Pancreas (tissue), 10 donors: ENCODE data around the gene SLC1A7. TPM values are rescaled to one million over a fixed set of nuclear protein-coding genes. Genes with fewer than 3 reads are reported as not detected.

Experiments used
- ATAC-seq, 4 donors: fragments of 200-7000 bp; cut with Tn5 transposase; one replicate each; pipeline versions ENCODE4 v1.8.0 to v1.9.1; 2020; ENCODE audit warnings: mild to moderate bottlenecking in 4 of 4, moderate library complexity in 4 of 4
- DNase-seq, 6 donors: peaks; one replicate each; pipeline ENCODE4 v3.0.0-alpha.2; 2020
- FAIRE-seq: peaks from 2 replicates; lab custom pipeline; 2012; peaks lifted over from hg19 to GRCh38; lab: Jason Lieb, UNC
- H3K27ac ChIP-seq, 4 donors: fragments of 200-600 bp; sonication (generic); 1 replicate in 3 of 4; 2 replicates in 1 of 4; pipeline versions ENCODE4 v1.5.0 to v1.8.0; 2020
- H3K27me3 ChIP-seq, 4 donors: fragments of 200-600 bp; one replicate each; pipeline ENCODE4 v1.8.0; 2021
- H3K36me3 ChIP-seq, 3 donors: fragments of 200-600 bp; sonication (generic) in 1 of 3; one replicate each; pipeline versions ENCODE4 v1.5.0 to v1.8.0; 2020 to 2021
- H3K4me1 ChIP-seq, 3 donors: fragments of 200-600 bp; one replicate each; pipeline ENCODE4 v1.8.0; 2021
- H3K4me3 ChIP-seq, 4 donors: fragments of 200-600 bp; sonication (generic) in 2 of 4; one replicate each; pipeline versions ENCODE4 v1.5.0 to v1.8.0; 2020 to 2021
- H3K9me3 ChIP-seq, 4 donors: fragments of 200-600 bp; one replicate each; pipeline ENCODE4 v1.8.0; 2021
- WGBS, 2 donors: extraction: QIAGEN DNeasy Blood & Tissue Kit; methylation state at CpG; one replicate each; pipeline ENCODE4 v1.1.7; 2013; 5-methylcytosine and 5-hydroxymethylcytosine counted together
- intact Hi-C, 3 donors: fragments of 100-400 bp; cut with DNase I; formaldehyde crosslinking; loops; one replicate each; pipeline versions ENCODE4 v1.11.1 to v1.14.2; 2022
- polyA plus RNA-seq, 2 donors: library from polyadenylated mRNA; stranded (reverse); fragments of 200-250 nt; gene quantifications; one replicate each; pipeline ENCODE4 v1.2.3, GENCODE V29; 2013
- total RNA-seq, 6 donors: library from RNA; stranded (reverse); fragmentation: NEBNext Ultra II Directional in 4 of 6; extraction: Animal tissue kit (Norgen Biotek cat#: 25700) in 4 of 6; gene quantifications; one replicate each; pipeline versions ENCODE4 v1.2.1 to v1.2.4, GENCODE V29; 2021 to 2023
- TF ChIP-seq, protein P1 (sequence below), 4 donors: fragments of 200-600 bp; sonication (generic) in 3 of 4; IDR thresholded peaks; one replicate each; pipeline versions ENCODE4 v1.5.0 to v1.8.0; 2021; ENCODE audit warnings: antibody characterized with exemption in 4 of 4
- donor health status: healthy with polysubstance abuse.
- donor health status: DM: no; HTN: no; CAD: no; lungs with moderate emphysema.
- donor health status: DM: no; HTN: no; CAD: no.
- donor health status: control.
- donor health status: control.
- donor health status: Bipolar disorder and iron deficiency.
- donor health status: DM: yes; HTN: yes; CAD: no.
- donor health status: DM: no; HTN: no; CAD: no.
- donor health status: DM: no; HTN: no; CAD: no.
- donor health status: DM: yes; HTN: yes; CAD: no.

SLC1A7 gene
- total and polyA plus RNA-seq, 8 donors, result 0.15 to 0.35 TPM; not detected in 6

DNA sequence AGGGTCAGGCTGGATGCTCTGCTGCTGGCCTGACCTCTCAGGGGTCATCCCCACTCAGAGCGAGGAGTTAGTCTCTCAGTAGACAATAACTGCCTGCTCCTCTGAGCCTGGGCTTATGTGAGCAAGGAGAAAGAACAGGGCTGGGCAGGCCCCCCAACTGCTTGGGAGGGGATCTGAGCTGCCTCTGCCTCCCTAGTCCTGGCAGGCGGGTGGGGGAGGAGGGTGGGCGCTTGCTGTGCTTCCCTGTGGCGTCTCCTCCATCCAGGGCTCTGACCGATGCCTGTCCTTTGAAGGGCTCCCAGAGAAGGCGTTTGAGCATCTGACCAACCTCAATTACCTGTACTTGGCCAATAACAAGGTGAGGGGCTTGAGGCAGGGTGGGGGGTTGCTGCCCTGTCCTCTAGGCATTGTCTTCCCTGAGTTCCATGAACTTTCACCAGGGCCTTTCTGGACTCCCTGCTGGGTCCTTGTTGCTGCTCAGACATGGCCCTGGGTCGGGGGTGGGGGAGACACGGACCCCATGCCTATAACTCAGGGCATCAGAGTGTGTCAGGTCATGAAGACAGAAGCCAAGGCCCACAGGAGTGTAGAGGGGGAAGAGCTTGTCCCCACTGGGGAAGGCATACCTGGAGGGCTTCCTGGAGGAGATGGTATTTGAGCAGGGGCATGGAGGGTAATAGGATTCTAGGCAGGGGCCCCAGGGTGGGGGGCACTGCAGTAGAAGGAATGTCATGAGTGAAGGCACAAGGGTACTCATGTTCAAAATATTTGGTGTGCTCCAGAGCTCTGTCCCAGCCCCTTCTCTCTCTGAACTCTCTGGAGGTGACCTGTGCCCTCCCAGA lies 67.9 kb downstream of the SLC1A7 start:
- TF ChIP-seq, protein P1, sequence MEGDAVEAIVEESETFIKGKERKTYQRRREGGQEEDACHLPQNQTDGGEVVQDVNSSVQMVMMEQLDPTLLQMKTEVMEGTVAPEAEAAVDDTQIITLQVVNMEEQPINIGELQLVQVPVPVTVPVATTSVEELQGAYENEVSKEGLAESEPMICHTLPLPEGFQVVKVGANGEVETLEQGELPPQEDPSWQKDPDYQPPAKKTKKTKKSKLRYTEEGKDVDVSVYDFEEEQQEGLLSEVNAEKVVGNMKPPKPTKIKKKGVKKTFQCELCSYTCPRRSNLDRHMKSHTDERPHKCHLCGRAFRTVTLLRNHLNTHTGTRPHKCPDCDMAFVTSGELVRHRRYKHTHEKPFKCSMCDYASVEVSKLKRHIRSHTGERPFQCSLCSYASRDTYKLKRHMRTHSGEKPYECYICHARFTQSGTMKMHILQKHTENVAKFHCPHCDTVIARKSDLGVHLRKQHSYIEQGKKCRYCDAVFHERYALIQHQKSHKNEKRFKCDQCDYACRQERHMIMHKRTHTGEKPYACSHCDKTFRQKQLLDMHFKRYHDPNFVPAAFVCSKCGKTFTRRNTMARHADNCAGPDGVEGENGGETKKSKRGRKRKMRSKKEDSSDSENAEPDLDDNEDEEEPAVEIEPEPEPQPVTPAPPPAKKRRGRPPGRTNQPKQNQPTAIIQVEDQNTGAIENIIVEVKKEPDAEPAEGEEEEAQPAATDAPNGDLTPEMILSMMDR (IDR thresholded peaks at IDR 0.05), result no peak
- WGBS, 2 donors, result 81 to 96% methylated on average over 8 of the region's 8 CpGs
- intact Hi-C loops, result no loop called here

GRCh38 chr1:53073868-53074311 lies 68.5 kb downstream of the SLC1A7 start:
- no peaks in the 10 kb centered on the region for H3K4me1 ChIP-seq
- H3K27me3 ChIP-seq, result no peaks in the 10 kb centered on the region
- 73 to 75% methylated on average over 10 of the region's 10 CpGs for WGBS, 2 donors
- H3K36me3 ChIP-seq, result no peaks in the 10 kb centered on the region
- FAIRE-seq (no peak), ATAC-seq (no peak), DNase-seq (peak in 2 of 6 donors; percentile 35 to 51)
- intact Hi-C loops, result no loop called here
- no peak overlapping the region for H3K27ac ChIP-seq
- no peak overlapping the region for H3K4me3 ChIP-seq
- TF ChIP-seq, protein P1 (IDR thresholded peaks at IDR 0.05), result no peak
- H3K9me3 ChIP-seq, result no peaks in the 10 kb centered on the region

More for the DNA sequence above, 67.9 kb downstream of the SLC1A7 start:
- DNase-seq (peak in 2 of 6 donors; percentile 27 to 30), ATAC-seq (no peak), FAIRE-seq (no peak)
- Histone ChIP-seq H3K27ac (no peak overlapping the region), H3K4me3 (no peak overlapping the region), H3K36me3 (no peaks in the 10 kb centered on the region), H3K9me3 (no peaks in the 10 kb centered on the region), H3K4me1 (no peaks in the 10 kb centered on the region), H3K27me3 (no peaks in the 10 kb centered on the region)

DNA sequence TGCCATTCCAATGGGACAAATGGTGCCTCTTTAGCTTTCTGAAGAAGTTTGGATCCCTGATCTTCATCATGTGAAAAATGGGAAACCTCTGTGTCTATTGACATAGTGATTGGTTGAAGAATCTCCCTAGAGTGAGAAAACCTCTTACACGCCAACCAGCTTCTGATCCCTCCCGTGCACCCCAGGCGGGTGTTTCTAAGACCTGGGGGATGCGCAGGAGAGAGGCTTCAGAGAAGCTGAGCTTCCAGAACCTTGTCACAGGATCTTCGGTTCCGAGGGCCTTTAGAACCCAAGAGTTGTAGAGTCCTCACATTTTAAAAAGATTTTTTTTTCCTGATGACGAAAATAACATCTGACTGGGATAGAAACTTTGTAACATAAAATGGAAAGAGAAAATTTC lies 69.2 kb downstream of the SLC1A7 start:
- DNase-seq (peak in 1 of 6 donors; percentile 22), ATAC-seq (no peak), FAIRE-seq (no peak)
- TF ChIP-seq, protein P1 (IDR thresholded peaks at IDR 0.05), result no peak
- 90 to 93% methylated on average over 7 of the region's 7 CpGs for WGBS, 2 donors
- Histone ChIP-seq H3K27ac (no peak overlapping the region), H3K27me3 (no peaks in the 10 kb centered on the region), H3K4me3 (no peak overlapping the region), H3K4me1 (no peaks in the 10 kb centered on the region), H3K36me3 (no peaks in the 10 kb centered on the region), H3K9me3 (no peaks in the 10 kb centered on the region)
- intact Hi-C loops, result no loop called here

DNA sequence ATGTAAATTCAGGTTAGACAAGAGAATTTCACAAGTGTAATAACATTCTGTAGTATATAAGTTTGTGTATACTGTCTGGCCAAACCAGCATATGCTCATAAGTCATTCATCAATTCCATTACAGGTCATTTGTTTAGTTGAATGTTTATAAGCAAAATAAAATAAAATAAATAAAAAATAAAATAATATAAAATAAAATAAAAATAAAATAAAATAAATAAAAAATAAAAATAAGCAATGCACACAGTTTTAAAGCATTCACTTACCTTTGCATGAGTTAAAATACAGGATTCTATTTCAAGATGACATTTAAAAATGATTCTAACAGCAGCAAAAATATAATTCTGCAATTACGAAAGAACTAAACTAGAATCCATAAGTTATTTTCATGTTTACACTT lies 70.5 kb downstream of the SLC1A7 start:
- ATAC-seq (no peak), FAIRE-seq (peak; percentile 37), DNase-seq (no peak)
- Histone ChIP-seq H3K4me1 (no peaks in the 10 kb centered on the region), H3K9me3 (no peaks in the 10 kb centered on the region), H3K27ac (no peak overlapping the region), H3K4me3 (no peak overlapping the region), H3K27me3 (no peaks in the 10 kb centered on the region), H3K36me3 (no peaks in the 10 kb centered on the region)
- intact Hi-C loops, result no loop called here
- 76 to 86% methylated on average over 1 of the region's 1 CpG for WGBS, 2 donors
- TF ChIP-seq, protein P1 (IDR thresholded peaks at IDR 0.05), result no peak
